Measurements from ENCODE around the gene MTHFD1L. TPM values are rescaled to one million over a fixed set of nuclear protein-coding genes. Genes with fewer than 3 reads are reported as not detected.

Gene MTHFD1L
- total and polyA plus RNA-seq, 4 donors = 7.6 to 34.9 (median 11.0) TPM

DNA sequence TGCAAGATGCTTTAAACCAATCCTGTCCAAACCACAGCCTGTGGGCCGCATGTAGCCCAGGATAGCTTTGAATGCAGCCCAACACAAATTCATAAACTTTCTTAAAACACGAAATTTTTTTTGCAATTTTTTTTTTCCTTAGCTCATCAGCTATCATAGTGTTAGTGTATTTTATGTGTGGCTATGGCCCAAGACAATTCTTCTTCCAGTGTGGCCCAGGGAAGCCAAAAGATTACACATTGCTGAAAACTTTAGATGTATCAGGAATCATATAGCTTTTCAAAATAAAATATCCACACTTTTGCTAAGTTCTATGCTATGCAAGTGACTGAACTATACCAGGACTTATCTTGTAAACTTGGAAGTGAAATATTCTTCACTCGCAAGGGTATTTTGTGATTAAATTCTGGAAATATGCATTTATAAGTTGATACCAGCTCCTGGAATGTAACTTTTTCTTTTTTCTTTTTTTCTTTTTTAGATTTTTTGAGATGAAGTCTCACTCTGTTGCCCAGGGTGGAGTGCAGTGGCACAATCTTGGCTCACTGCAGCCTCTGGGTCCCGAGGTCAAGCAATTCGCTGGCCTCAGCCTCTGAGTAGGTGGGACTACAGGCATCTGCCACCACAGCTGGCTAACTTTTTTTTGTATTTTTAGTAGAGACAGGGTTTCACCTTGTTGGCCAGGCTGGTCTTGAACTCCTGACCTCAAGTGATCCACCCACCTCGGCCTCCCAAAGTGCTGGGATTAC is 49.8 kb downstream of the MTHFD1L start:
- Histone ChIP-seq H3K36me3 (ENCODE audit: control insufficient read depth in 4 of 4, insufficient read depth in 4 of 4, low read length in 4 of 4) (peaks cover 0 to 9% (median under 1%) of the 10 kb centered on the region in 4 donors), H3K4me1 (ENCODE audit: control insufficient read depth in 5 of 5, insufficient read depth in 5 of 5, low read length in 5 of 5) (peaks cover 0 to 2% (median 0%) of the 10 kb centered on the region in 5 donors), H3K9me3 (ENCODE audit: control insufficient read depth in 4 of 4, insufficient read depth in 3 of 4, low read length in 3 of 4) (no peaks in the 10 kb centered on the region), H3K27ac (ENCODE audit: low read depth in 1 of 2, low read length in 1 of 2) (no peak overlapping the region), H3K4me3 (no peak overlapping the region), H3K27me3 (ENCODE audit: control insufficient read depth in 3 of 3, insufficient read depth in 3 of 3, low read length in 2 of 3) (no peaks in the 10 kb centered on the region), H3K9ac (ENCODE audit: insufficient read depth in 1 of 2, low read length in 2 of 2) (no peak overlapping the region)
- 83 to 93% methylated on average over 6 of the region's 6 CpGs for WGBS, 2 donors
- no peak for TF ChIP-seq CTCF (IDR thresholded peaks at IDR 0.05; ENCODE audit: control extremely low read depth, extremely low read depth)
- peak in 2 of 3 donors; percentile 28 to 44 for DNase-seq
- ATAC-seq (ENCODE audit: insufficient read depth, low FRiP score) = no peak

DNA sequence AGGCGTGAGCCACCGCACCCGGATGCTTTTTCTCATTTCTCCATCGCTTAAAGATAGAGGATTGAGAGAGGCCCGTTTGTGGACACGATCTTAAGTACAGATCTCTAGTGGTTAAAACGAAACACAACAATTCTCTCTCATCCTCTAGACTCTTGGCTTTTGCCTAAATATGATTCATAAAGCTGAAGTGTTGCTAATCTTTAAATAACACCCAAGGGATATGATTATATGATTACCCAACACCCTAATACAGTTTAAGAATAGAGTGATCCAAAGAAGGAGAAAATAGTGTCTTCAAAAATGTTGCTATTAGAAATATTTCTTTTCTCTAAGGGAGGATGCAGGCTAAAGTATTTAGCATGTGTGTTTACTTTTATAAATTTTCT is 50.4 kb downstream of the MTHFD1L start:
- Histone ChIP-seq H3K27me3 (ENCODE audit: control insufficient read depth in 3 of 3, insufficient read depth in 3 of 3, low read length in 2 of 3) (no peaks in the 10 kb centered on the region), H3K4me1 (ENCODE audit: control insufficient read depth in 5 of 5, insufficient read depth in 5 of 5, low read length in 5 of 5) (peaks cover 0 to 2% (median 0%) of the 10 kb centered on the region in 5 donors), H3K9ac (ENCODE audit: insufficient read depth in 1 of 2, low read length in 2 of 2) (no peak overlapping the region), H3K36me3 (ENCODE audit: control insufficient read depth in 4 of 4, insufficient read depth in 4 of 4, low read length in 4 of 4) (peaks cover 0 to 9% (median under 1%) of the 10 kb centered on the region in 4 donors), H3K9me3 (ENCODE audit: control insufficient read depth in 4 of 4, insufficient read depth in 3 of 4, low read length in 3 of 4) (no peaks in the 10 kb centered on the region), H3K4me3 (no peak overlapping the region), H3K27ac (ENCODE audit: low read depth in 1 of 2, low read length in 1 of 2) (no peak overlapping the region)
- ATAC-seq (ENCODE audit: insufficient read depth, low FRiP score) (peak; percentile 34), DNase-seq (no peak)
- WGBS, 2 donors = 87 to 95% methylated on average over 7 of the region's 7 CpGs
- no peak for TF ChIP-seq CTCF (IDR thresholded peaks at IDR 0.05; ENCODE audit: control extremely low read depth, extremely low read depth)

DNA sequence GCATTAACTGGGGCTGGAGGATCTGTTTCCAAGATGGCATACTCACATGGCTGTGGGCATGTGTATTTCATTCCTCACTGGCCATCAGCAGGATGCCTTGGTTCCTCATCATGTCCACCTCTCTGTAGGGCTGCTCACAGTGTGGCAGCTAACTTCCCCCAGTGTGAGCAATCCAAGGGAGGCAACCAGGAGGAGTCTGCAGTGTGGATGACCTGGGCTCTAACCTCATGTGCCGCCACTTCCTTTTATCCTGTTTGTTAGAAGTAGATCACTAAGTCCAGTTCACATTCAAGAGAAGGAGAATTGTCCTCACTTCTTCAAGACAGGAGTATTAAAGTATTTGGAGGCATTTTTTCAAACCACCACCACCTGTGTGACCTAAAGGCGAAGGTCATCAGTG is 54.4 kb downstream of the MTHFD1L start:
- Histone ChIP-seq H3K9me3 (ENCODE audit: control insufficient read depth in 4 of 4, insufficient read depth in 3 of 4, low read length in 3 of 4) (no peaks in the 10 kb centered on the region), H3K27ac (ENCODE audit: low read depth in 1 of 2, low read length in 1 of 2) (no peak overlapping the region), H3K9ac (ENCODE audit: insufficient read depth in 1 of 2, low read length in 2 of 2) (no peak overlapping the region), H3K27me3 (ENCODE audit: control insufficient read depth in 3 of 3, insufficient read depth in 3 of 3, low read length in 2 of 3) (no peaks in the 10 kb centered on the region), H3K36me3 (ENCODE audit: control insufficient read depth in 4 of 4, insufficient read depth in 4 of 4, low read length in 4 of 4) (peaks cover 0 to 13% (median 3%) of the 10 kb centered on the region in 4 donors), H3K4me1 (ENCODE audit: control insufficient read depth in 5 of 5, insufficient read depth in 5 of 5, low read length in 5 of 5) (peaks cover 0 to 2% (median 0%) of the 10 kb centered on the region in 5 donors), H3K4me3 (no peak overlapping the region)
- no peak for ATAC-seq (ENCODE audit: insufficient read depth, low FRiP score)
- 97 to 98% methylated on average over 2 of the region's 2 CpGs for WGBS, 2 donors
- no peak for TF ChIP-seq CTCF (IDR thresholded peaks at IDR 0.05; ENCODE audit: control extremely low read depth, extremely low read depth)
- DNase-seq = no peak
